ENCODE results near the gene IARS2. TPM values are rescaled to one million over a fixed set of nuclear protein-coding genes. Genes with fewer than 3 reads are reported as not detected.
A peak's percentile ranks its signal among the peaks of the same experiment; 100 is the strongest.

The IARS2 gene
- total RNA-seq, 4 donors from 2014 or later = 54.8 to 87.7 (median 75.4) TPM

GRCh38 chr1:220113136-220113695, 19.3 kb downstream of the IARS2 start:
- no peaks in the 10 kb centered on the region for H3K27me3 ChIP-seq
- H3K4me1 ChIP-seq = peaks cover 0 to under 1% (median 0%) of the 10 kb centered on the region in 4 donors
- no peaks in the 10 kb centered on the region for H3K9me3 ChIP-seq
- H3K36me3 ChIP-seq = peaks cover 44 to 90% (median 67%) of the 10 kb centered on the region in 4 donors
- no peak for DNase-seq (ENCODE audit: extremely low spot score)
- TF ChIP-seq CTCF (IDR thresholded peaks at IDR 0.05) (peak in 2 of 3 experiments; percentile 29 to 57), POLR2AphosphoS5 (IDR thresholded peaks at IDR 0.05) (no peak), EP300 (IDR thresholded peaks at IDR 0.05) (no peak), POLR2A (IDR thresholded peaks at IDR 0.05; ENCODE audit: low read depth) (no peak)
- WGBS = 78% methylated on average over 5 of the region's 5 CpGs
- no peak overlapping the region for H3K4me3 ChIP-seq
- no peak overlapping the region for H3K27ac ChIP-seq (replicated peaks in 1 of 4)
- intact Hi-C loops (cut with DNase I) = no loop called here

- Histone ChIP-seq H3K4me3 (no peak overlapping the region), H3K27ac (replicated peaks in 1 of 4) (no peak overlapping the region), H3K4me1 (peaks cover 0 to 21% (median 1%) of the 10 kb centered on the region in 4 donors), H3K27me3 (no peaks in the 10 kb centered on the region), H3K9me3 (no peaks in the 10 kb centered on the region), H3K36me3 (peaks cover 17 to 40% (median 24%) of the 10 kb centered on the region in 4 donors)
- intact Hi-C loops (cut with DNase I) = no loop called here
- 85% methylated on average over 6 of the region's 6 CpGs for WGBS
- no peak for DNase-seq (ENCODE audit: extremely low spot score)
- TF ChIP-seq POLR2A (IDR thresholded peaks at IDR 0.05; ENCODE audit: low read depth) (no peak), POLR2AphosphoS5 (IDR thresholded peaks at IDR 0.05) (no peak), CTCF (IDR thresholded peaks at IDR 0.05) (no peak), EP300 (IDR thresholded peaks at IDR 0.05) (no peak)
These were observed 25.1 kb downstream of the IARS2 start for GRCh38 chr1:220119043-220119512.

- H3K4me3 ChIP-seq = no peak overlapping the region
- H3K4me1 ChIP-seq = peaks cover 4 to 29% (median 5%) of the 10 kb centered on the region in 4 donors
- no peaks in the 10 kb centered on the region for H3K9me3 ChIP-seq
- DNase-seq (ENCODE audit: extremely low spot score) = no peak
- intact Hi-C loops (cut with DNase I) = no loop called here
- no peaks in the 10 kb centered on the region for H3K27me3 ChIP-seq
- no peak overlapping the region for H3K27ac ChIP-seq (replicated peaks in 1 of 4)
- H3K36me3 ChIP-seq = peaks cover 0 to 27% (median 10%) of the 10 kb centered on the region in 4 donors
- TF ChIP-seq POLR2A (IDR thresholded peaks at IDR 0.05; ENCODE audit: low read depth) (no peak), EP300 (IDR thresholded peaks at IDR 0.05) (no peak), POLR2AphosphoS5 (IDR thresholded peaks at IDR 0.05) (no peak), CTCF (IDR thresholded peaks at IDR 0.05) (no peak)
- 92% methylated on average over 8 of the region's 8 CpGs for WGBS
These were observed 28.0 kb downstream of the IARS2 start for GRCh38 chr1:220121791-220122530.

GRCh38 chr1:220123066-220123465, 29.1 kb downstream of the IARS2 start:
- Histone ChIP-seq H3K27me3 (no peaks in the 10 kb centered on the region), H3K4me1 (peaks cover 4 to 29% (median 5%) of the 10 kb centered on the region in 4 donors), H3K27ac (replicated peaks in 1 of 4) (no peak overlapping the region), H3K9me3 (no peaks in the 10 kb centered on the region), H3K4me3 (no peak overlapping the region), H3K36me3 (peaks cover 6 to 33% (median 19%) of the 10 kb centered on the region in 4 donors)
- intact Hi-C loops (cut with DNase I) = no loop called here
- no peak for DNase-seq (ENCODE audit: extremely low spot score)
- TF ChIP-seq EP300 (IDR thresholded peaks at IDR 0.05) = no peak
- no peak for TF ChIP-seq POLR2AphosphoS5 (IDR thresholded peaks at IDR 0.05)
- no peak for TF ChIP-seq CTCF (IDR thresholded peaks at IDR 0.05)
- no peak for TF ChIP-seq POLR2A (IDR thresholded peaks at IDR 0.05; ENCODE audit: low read depth)
